Neural progenitor cell (in vitro differentiated cells): ENCODE results near the gene H3-3A.

ENCODE experiments used
- EZH2phosphoT487 ChIP-seq: fragments of 200-600 bp; sonication (generic); IDR thresholded peaks from 2 replicates; pipeline ENCODE4 v1.6.1; 2017; ENCODE audit warnings: antibody characterized with exemption
- TF ChIP-seq, protein P1 (sequence below): fragments of 200-600 bp; sonication (generic); IDR thresholded peaks from 2 replicates; pipeline ENCODE4 v1.5.1; 2017; ENCODE audit warnings: antibody characterized with exemption, mild to moderate bottlenecking

GRCh38 chr1:226050133-226050532, 12.4 kb upstream of the H3-3A start:
- TF ChIP-seq, protein P1, sequence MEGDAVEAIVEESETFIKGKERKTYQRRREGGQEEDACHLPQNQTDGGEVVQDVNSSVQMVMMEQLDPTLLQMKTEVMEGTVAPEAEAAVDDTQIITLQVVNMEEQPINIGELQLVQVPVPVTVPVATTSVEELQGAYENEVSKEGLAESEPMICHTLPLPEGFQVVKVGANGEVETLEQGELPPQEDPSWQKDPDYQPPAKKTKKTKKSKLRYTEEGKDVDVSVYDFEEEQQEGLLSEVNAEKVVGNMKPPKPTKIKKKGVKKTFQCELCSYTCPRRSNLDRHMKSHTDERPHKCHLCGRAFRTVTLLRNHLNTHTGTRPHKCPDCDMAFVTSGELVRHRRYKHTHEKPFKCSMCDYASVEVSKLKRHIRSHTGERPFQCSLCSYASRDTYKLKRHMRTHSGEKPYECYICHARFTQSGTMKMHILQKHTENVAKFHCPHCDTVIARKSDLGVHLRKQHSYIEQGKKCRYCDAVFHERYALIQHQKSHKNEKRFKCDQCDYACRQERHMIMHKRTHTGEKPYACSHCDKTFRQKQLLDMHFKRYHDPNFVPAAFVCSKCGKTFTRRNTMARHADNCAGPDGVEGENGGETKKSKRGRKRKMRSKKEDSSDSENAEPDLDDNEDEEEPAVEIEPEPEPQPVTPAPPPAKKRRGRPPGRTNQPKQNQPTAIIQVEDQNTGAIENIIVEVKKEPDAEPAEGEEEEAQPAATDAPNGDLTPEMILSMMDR = no peak
- TF ChIP-seq EZH2phosphoT487 = no peak
